NCI-H2107 treated with DMSO at 0.1 percent for 48 hours (cell line): ENCODE data around the gene TNFAIP2.

Experiments
- DNase-seq: peaks from one replicate; lab custom pipeline; 2025; ENCODE audit not compliant: unreplicated experiment; lab: John Stamatoyannopoulos, UW

The TNFAIP2 gene

GRCh38 chr14:103179094-103179493 is 55.8 kb downstream of the TNFAIP2 start:
- DNase-seq, result no peak

GRCh38 chr14:103180331-103180730 is 57.1 kb downstream of the TNFAIP2 start:
- DNase-seq, result no peak

DNA sequence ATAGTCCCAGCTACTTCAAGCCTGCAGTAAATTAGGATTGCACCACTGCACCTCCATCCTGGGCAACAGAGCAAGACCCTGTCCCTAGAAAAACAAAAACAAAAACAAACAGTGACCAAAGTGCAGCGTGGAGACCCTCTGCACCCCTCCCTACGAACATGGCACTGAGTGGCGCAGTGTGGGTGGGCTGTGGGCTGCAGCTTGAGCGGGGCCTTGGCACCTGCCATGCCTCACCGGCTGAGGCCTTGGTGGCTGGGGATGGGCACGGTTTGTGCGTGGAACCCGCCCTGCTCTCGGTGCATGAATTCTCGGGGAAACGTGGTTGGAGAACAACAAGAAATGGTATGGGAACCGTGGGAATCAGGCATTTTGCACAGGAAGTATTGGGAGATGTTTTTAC is 60.8 kb downstream of the TNFAIP2 start:
- no peak for DNase-seq

GRCh38 chr14:103185051-103186029 is 62.1 kb downstream of the TNFAIP2 start:
- peak; percentile 91 for DNase-seq

DNA sequence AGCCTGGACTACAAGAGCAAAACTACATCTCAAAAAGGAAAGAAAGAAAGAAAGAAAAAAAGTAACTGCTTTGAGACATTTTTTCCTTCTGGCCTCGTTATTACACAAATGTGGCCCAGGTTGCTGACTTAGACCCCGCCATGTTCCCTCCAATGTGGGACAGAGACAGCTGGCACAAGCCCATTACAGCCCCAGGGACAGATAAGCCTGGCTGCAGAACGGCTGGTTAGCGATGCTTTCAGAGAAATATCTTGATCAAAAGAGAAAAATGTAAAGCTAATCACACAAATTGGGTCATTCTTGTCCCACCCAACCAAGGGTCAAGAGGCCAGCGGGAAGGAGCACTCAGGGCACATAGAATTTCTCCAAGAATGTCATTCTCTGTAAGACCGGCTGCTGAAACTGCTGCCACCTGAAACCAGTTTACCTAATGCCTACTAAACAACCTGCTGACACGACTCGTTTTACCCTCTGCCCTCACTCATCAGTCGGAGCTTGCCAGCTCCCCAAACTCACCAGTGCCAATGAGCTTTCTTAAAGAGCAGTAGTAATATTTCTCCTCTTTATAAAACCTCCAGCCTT is 63.1 kb downstream of the TNFAIP2 start:
- DNase-seq, result no peak
